H9 (cell line): ENCODE data around the gene PLA2G2F. TPM values are rescaled to one million over a fixed set of nuclear protein-coding genes. Genes with fewer than 3 reads are reported as not detected.

Source experiments
- DNase-seq: peaks from one replicate; pipeline ENCODE4 v3.0.0-alpha.2; 2017
- H2AFZ ChIP-seq: one replicate; pipeline ENCODE4 v1.6.1; 2013; ENCODE audit warnings: mild to moderate bottlenecking, low read length, control low read depth, moderate library complexity
- H2AK5ac ChIP-seq: 2 replicates; pipeline ENCODE4 v1.6.1; 2013; ENCODE audit warnings: low read length, control low read depth, mixed read lengths; ENCODE audit not compliant: insufficient read length
- H2BK120ac ChIP-seq: one replicate; pipeline ENCODE4 v1.6.1; 2013; ENCODE audit warnings: low read depth, mild to moderate bottlenecking, low read length, control low read depth, inconsistent platforms; ENCODE audit not compliant: poor library complexity, severe bottlenecking
- H2BK12ac ChIP-seq: 2 replicates; pipeline ENCODE4 v1.6.1; 2013; ENCODE audit warnings: low read length, control low read depth, mixed read lengths, low read depth; ENCODE audit not compliant: insufficient read length
- H2BK15ac ChIP-seq: 2 replicates; pipeline ENCODE4 v1.6.1; 2013; ENCODE audit warnings: low read depth, low read length, control low read depth
- H2BK20ac ChIP-seq: one replicate; pipeline ENCODE4 v1.6.1; 2013; ENCODE audit warnings: low read depth, mild to moderate bottlenecking, low read length, control low read depth, inconsistent platforms; ENCODE audit not compliant: poor library complexity, severe bottlenecking
- H2BK5ac ChIP-seq: 2 replicates; pipeline ENCODE4 v1.6.1; 2013; ENCODE audit warnings: low read length, control low read depth, mixed read lengths; ENCODE audit not compliant: insufficient read length
- H3K14ac ChIP-seq: 2 replicates; pipeline ENCODE4 v1.6.1; 2013; ENCODE audit warnings: low read length, control low read depth; ENCODE audit not compliant: insufficient read depth
- H3K18ac ChIP-seq: 2 replicates; pipeline ENCODE4 v1.6.1; 2013; ENCODE audit warnings: low read depth, mild to moderate bottlenecking, mixed read lengths, low read length, control low read depth; ENCODE audit not compliant: insufficient read length
- H3K23ac ChIP-seq: 2 replicates; pipeline ENCODE4 v1.6.1; 2013; ENCODE audit warnings: low read length, control low read depth, mixed read lengths, low read depth; ENCODE audit not compliant: insufficient read length
- H3K23me2 ChIP-seq: 2 replicates; pipeline ENCODE4 v1.6.1; 2013; ENCODE audit warnings: low read depth, mild to moderate bottlenecking, mixed read lengths, low read length, control low read depth; ENCODE audit not compliant: insufficient read length, poor library complexity, severe bottlenecking
- H3K27ac ChIP-seq: 2 replicates; pipeline ENCODE4 v1.5.1; 2013; ENCODE audit warnings: low read length, control low read depth, mixed read lengths, low read depth; ENCODE audit not compliant: insufficient read length
- H3K27me3 ChIP-seq: 2 replicates; pipeline ENCODE4 v1.6.1; 2013; ENCODE audit warnings: low read length, control low read depth, inconsistent platforms; ENCODE audit not compliant: insufficient read depth
- H3K4ac ChIP-seq: 2 replicates; pipeline ENCODE4 v1.6.1; 2013; ENCODE audit warnings: low read depth, mild to moderate bottlenecking, control low read depth, inconsistent platforms, low read length, moderate library complexity
- H3K4me1 ChIP-seq: 2 replicates; pipeline ENCODE4 v1.6.1; 2013; ENCODE audit warnings: low read length, control low read depth, inconsistent platforms; ENCODE audit not compliant: insufficient read depth
- H3K4me2 ChIP-seq: 2 replicates; pipeline ENCODE4 v1.6.1; 2013; ENCODE audit warnings: low read length, control low read depth, mixed read lengths; ENCODE audit not compliant: insufficient read length, insufficient read depth
- H3K56ac ChIP-seq: 2 replicates; pipeline ENCODE4 v1.6.1; 2013; ENCODE audit warnings: low read depth, mild to moderate bottlenecking, mixed read lengths, low read length, control low read depth; ENCODE audit not compliant: insufficient read length
- H3K79me1 ChIP-seq: 2 replicates; pipeline ENCODE4 v1.6.1; 2013; ENCODE audit warnings: low read depth, mild to moderate bottlenecking, moderate library complexity, low read length, control low read depth, inconsistent platforms; ENCODE audit not compliant: insufficient read depth, poor library complexity, severe bottlenecking
- H3K79me2 ChIP-seq: 2 replicates; pipeline ENCODE4 v1.6.1; 2013; ENCODE audit warnings: low read length, control low read depth, inconsistent platforms; ENCODE audit not compliant: insufficient read depth
- H3K9ac ChIP-seq: 2 replicates; pipeline ENCODE4 v1.6.1; 2013; ENCODE audit warnings: low read length, control low read depth, mixed read lengths; ENCODE audit not compliant: insufficient read length; ENCODE audit errors: extremely low read depth
- H3K9me3 ChIP-seq: one replicate; pipeline ENCODE4 v1.6.1; 2013; ENCODE audit warnings: low read depth, low read length, inconsistent platforms; ENCODE audit not compliant: control insufficient read depth
- H3T11ph ChIP-seq: one replicate; pipeline ENCODE4 v1.6.1; 2013; ENCODE audit warnings: mild to moderate bottlenecking, low read length, control low read depth, inconsistent platforms
- H4K20me1 ChIP-seq: one replicate; pipeline ENCODE4 v1.6.1; 2013; ENCODE audit not compliant: control insufficient read depth, insufficient read length, insufficient read depth
- H4K5ac ChIP-seq: 2 replicates; pipeline ENCODE4 v1.6.1; 2013; ENCODE audit warnings: low read depth, mild to moderate bottlenecking, mixed read lengths, low read length, control low read depth; ENCODE audit not compliant: insufficient read length
- H4K8ac ChIP-seq: replicated peaks from 2 replicates; pipeline ENCODE4 v1.6.1; 2013; ENCODE audit warnings: low read length, control low read depth, mixed read lengths, low read depth; ENCODE audit not compliant: insufficient read length
- H4K91ac ChIP-seq: 2 replicates; pipeline ENCODE4 v1.6.1; 2013; ENCODE audit warnings: low read depth, mild to moderate bottlenecking, moderate library complexity, mixed read lengths, low read length, control low read depth; ENCODE audit not compliant: insufficient read length
- H3K27ac Mint-ChIP-seq, 3 experiments: 2 replicates in 2 of 3; 3 replicates in 1 of 3; pipeline ENCODE4 v1.8.0; 2020 to 2021; ENCODE audit warnings: mixed read lengths in 3 of 3, mild to moderate bottlenecking in 1 of 3, moderate library complexity in 1 of 3
- H3K27me3 Mint-ChIP-seq: 2 replicates; pipeline ENCODE4 v1.8.0; 2021; ENCODE audit warnings: low read depth, mild to moderate bottlenecking, moderate library complexity, mixed read lengths
- H3K36me3 Mint-ChIP-seq, 3 experiments: 2 replicates in 2 of 3; 3 replicates in 1 of 3; pipeline ENCODE4 v1.8.0; 2020 to 2021; ENCODE audit warnings: low read depth in 3 of 3, mixed read lengths in 3 of 3; ENCODE audit not compliant: insufficient read depth in 1 of 3
- H3K4me1 Mint-ChIP-seq, 2 experiments: 2 replicates each; pipeline ENCODE4 v1.8.0; 2020; ENCODE audit warnings: mixed read lengths in 2 of 2
- H3K4me3 Mint-ChIP-seq, 2 experiments: 2 replicates in 1 of 2; 3 replicates in 1 of 2; pipeline ENCODE4 v1.8.0; 2020 to 2021; ENCODE audit warnings: mild to moderate bottlenecking in 2 of 2, mixed read lengths in 2 of 2, moderate library complexity in 1 of 2
- H3K9me3 Mint-ChIP-seq, 2 experiments: 2 replicates in 1 of 2; 3 replicates in 1 of 2; pipeline ENCODE4 v1.8.0; 2020; ENCODE audit warnings: mild to moderate bottlenecking in 2 of 2, mixed read lengths in 2 of 2, moderate library complexity in 1 of 2
- WGBS: extraction: QIAGEN DNeasy Blood & Tissue Kit; methylation state at CpG from one replicate; pipeline ENCODE4 v1.1.7; 2013; ENCODE audit warnings: missing lambda C conversion rate, low lambda C conversion rate, mixed read lengths; ENCODE audit not compliant: insufficient read length; ENCODE audit errors: extremely low coverage; 5-methylcytosine and 5-hydroxymethylcytosine counted together
- total RNA-seq: library from RNA; stranded (reverse); gene quantifications from 2 replicates; pipeline ENCODE4 v1.2.1, GENCODE V29; 2021
- TF ChIP-seq, protein P1 (sequence below): fragments of 200-600 bp; sonication (generic); conservative IDR thresholded peaks from 3 replicates; pipeline ENCODE4 v1.8.0; 2021; ENCODE audit warnings: antibody characterized with exemption, mild to moderate bottlenecking

Gene PLA2G2F
- total RNA-seq, 1 experiment from 2014 or later = not detected

DNA sequence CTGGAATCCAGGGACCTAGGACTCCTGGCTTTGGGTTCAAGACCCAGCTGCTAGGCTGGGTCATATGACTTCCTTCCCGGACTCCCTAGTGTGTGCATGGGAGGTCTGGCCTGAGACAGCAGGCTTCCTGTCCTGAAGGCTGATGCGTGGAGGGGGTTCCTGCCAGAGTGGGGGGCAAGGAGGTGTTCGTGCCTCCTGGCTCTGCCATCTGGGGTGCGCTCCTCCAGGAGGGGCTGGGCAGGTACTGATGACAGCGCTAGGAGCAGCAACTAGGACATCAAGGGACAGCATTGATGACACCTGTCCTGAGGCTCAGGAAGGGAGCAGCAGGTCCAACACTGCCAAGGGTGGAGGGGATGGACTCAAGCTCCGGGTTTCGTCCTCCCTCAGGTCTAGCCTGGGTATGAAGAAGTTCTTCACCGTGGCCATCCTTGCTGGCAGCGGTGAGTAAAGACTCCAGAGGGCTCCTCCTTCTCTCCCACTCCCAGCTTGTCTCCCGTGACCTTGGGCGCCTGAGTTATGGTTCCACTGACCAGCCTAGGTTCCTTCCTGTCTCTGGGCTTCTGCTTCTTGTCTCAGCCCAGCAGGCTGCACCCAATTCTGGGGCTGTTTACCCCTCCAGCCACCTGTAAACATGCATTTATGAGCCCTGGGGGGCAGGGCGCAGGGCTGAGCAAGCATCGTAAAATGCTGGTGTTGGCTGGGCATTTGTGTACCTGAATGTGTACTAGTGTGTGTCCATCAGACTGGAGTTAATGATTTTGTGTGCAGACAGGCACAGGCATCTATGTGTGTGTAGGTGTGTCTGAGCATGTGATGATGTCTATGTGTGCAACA is 871 bp downstream of the PLA2G2F start:
- no peak overlapping the region for H3K56ac ChIP-seq
- H4K8ac ChIP-seq = no peak overlapping the region
- no peak for DNase-seq
- H3K9ac ChIP-seq = no peak overlapping the region
- no peak overlapping the region for H2BK120ac ChIP-seq
- H2BK20ac ChIP-seq = no peak overlapping the region
- H2BK5ac ChIP-seq = no peak overlapping the region
- H3K23me2 ChIP-seq = no peaks in the 10 kb centered on the region
- H3K27ac ChIP-seq = no peak overlapping the region
- Mint-ChIP-seq H3K27me3 (peaks cover 2% of the 10 kb centered on the region), H3K27ac (no peak overlapping the region; a peak in 1 of 7 replicates), H3K36me3 (no peaks in the 10 kb centered on the region), H3K4me1 (peaks cover 0 to 7% of the 10 kb centered on the region in 2 experiments; a peak in 1 of 4 replicates), H3K4me3 (no peak overlapping the region), H3K9me3 (no peaks in the 10 kb centered on the region; a peak in 1 of 5 replicates)
- H3K18ac ChIP-seq = no peak overlapping the region
- H2BK15ac ChIP-seq = no peak overlapping the region
- H3K79me2 ChIP-seq = no peaks in the 10 kb centered on the region
- no peak overlapping the region for H3K4ac ChIP-seq
- H3K4me2 ChIP-seq = no peak overlapping the region
- H3K9me3 ChIP-seq = no peaks in the 10 kb centered on the region
- no peak overlapping the region for H3K14ac ChIP-seq
- H2AFZ ChIP-seq = no peak overlapping the region
- H2BK12ac ChIP-seq = no peak overlapping the region
- H3K23ac ChIP-seq = no peak overlapping the region
- H3K79me1 ChIP-seq = no peaks in the 10 kb centered on the region
- TF ChIP-seq, protein P1, sequence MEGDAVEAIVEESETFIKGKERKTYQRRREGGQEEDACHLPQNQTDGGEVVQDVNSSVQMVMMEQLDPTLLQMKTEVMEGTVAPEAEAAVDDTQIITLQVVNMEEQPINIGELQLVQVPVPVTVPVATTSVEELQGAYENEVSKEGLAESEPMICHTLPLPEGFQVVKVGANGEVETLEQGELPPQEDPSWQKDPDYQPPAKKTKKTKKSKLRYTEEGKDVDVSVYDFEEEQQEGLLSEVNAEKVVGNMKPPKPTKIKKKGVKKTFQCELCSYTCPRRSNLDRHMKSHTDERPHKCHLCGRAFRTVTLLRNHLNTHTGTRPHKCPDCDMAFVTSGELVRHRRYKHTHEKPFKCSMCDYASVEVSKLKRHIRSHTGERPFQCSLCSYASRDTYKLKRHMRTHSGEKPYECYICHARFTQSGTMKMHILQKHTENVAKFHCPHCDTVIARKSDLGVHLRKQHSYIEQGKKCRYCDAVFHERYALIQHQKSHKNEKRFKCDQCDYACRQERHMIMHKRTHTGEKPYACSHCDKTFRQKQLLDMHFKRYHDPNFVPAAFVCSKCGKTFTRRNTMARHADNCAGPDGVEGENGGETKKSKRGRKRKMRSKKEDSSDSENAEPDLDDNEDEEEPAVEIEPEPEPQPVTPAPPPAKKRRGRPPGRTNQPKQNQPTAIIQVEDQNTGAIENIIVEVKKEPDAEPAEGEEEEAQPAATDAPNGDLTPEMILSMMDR = no peak
- no peak overlapping the region for H4K5ac ChIP-seq
- H4K20me1 ChIP-seq = no peaks in the 10 kb centered on the region
- no peak overlapping the region for H4K91ac ChIP-seq
- H3K27me3 ChIP-seq = no peaks in the 10 kb centered on the region
- no peak overlapping the region for H2AK5ac ChIP-seq
- H3T11ph ChIP-seq = no peak overlapping the region
- H3K4me1 ChIP-seq = no peaks in the 10 kb centered on the region
- WGBS = no CpG with 5 or more reads among the region's 13 CpGs
